Activated T-cell treated with anti-CD3 and anti-CD28 coated beads for 4 hours (primary cell): ENCODE measurements around the gene DNMT3B.
"Not testable (repeated sequence)": the region's sequence is repeated elsewhere in the genome, so short reads cannot be mapped to it uniquely, and the experiment has no call there.

Source experiments
- DNase-seq: peaks from one replicate; pipeline ENCODE4 v3.0.0-alpha.2; 2020

DNMT3B gene

GRCh38 chr20:32763202-32764004 lies 1.2 kb downstream of the DNMT3B start:
- DNase-seq = no peak

GRCh38 chr20:32764005-32764960 lies 2.1 kb downstream of the DNMT3B start:
- no peak for DNase-seq

GRCh38 chr20:32765230-32765875 lies 3.2 kb downstream of the DNMT3B start:
- not testable (repeated sequence) for DNase-seq

- no peak for DNase-seq
These were observed 5.4 kb downstream of the DNMT3B start for GRCh38 chr20:32767418-32768198.

- DNase-seq = no peak
These were observed 9.9 kb downstream of the DNMT3B start for GRCh38 chr20:32772046-32772445.

- no peak for DNase-seq
These were observed 11.0 kb downstream of the DNMT3B start for GRCh38 chr20:32773223-32773622.

- DNase-seq = no peak
These were observed 11.7 kb downstream of the DNMT3B start for GRCh38 chr20:32773855-32774254.

GRCh38 chr20:32775336-32775991 lies 13.3 kb downstream of the DNMT3B start:
- no peak for DNase-seq

- no peak for DNase-seq
These were observed 15.2 kb downstream of the DNMT3B start for GRCh38 chr20:32777177-32777956.

GRCh38 chr20:32779500-32780211 lies 17.5 kb downstream of the DNMT3B start:
- DNase-seq = no peak

GRCh38 chr20:32780278-32780677 lies 18.1 kb downstream of the DNMT3B start:
- no peak for DNase-seq

GRCh38 chr20:32780749-32781655 lies 18.8 kb downstream of the DNMT3B start:
- DNase-seq = no peak

- DNase-seq = no peak
These were observed 22.3 kb downstream of the DNMT3B start for GRCh38 chr20:32784369-32785080.

GRCh38 chr20:32786059-32786760 lies 24.0 kb downstream of the DNMT3B start:
- no peak for DNase-seq

GRCh38 chr20:32787168-32787567 lies 25.0 kb downstream of the DNMT3B start:
- no peak for DNase-seq

- peak; percentile 66 for DNase-seq
These were observed 27.9 kb downstream of the DNMT3B start for GRCh38 chr20:32789896-32790750.

- no peak for DNase-seq
These were observed 28.5 kb downstream of the DNMT3B start for GRCh38 chr20:32790751-32791057.
